Endodermal cell (in vitro differentiated cells): ENCODE data around the gene OPRM1. TPM values are rescaled to one million over a fixed set of nuclear protein-coding genes. Genes with fewer than 3 reads are reported as not detected.

Experiments used
- DNase-seq: peaks from one replicate; pipeline ENCODE4 v3.0.0-alpha.2; 2017
- H3K27ac ChIP-seq: 2 replicates; pipeline ENCODE4 v1.5.1; 2013; ENCODE audit warnings: mild to moderate bottlenecking, low read depth, low read length, moderate library complexity
- H3K27me3 ChIP-seq: 2 replicates; pipeline ENCODE4 v1.6.1; 2013; ENCODE audit warnings: mild to moderate bottlenecking, low read length, moderate library complexity; ENCODE audit not compliant: insufficient read depth, control insufficient read depth, poor library complexity, severe bottlenecking
- H3K36me3 ChIP-seq: 2 replicates; pipeline ENCODE4 v1.7.0; 2013; ENCODE audit warnings: mild to moderate bottlenecking, low read length, moderate library complexity; ENCODE audit not compliant: control insufficient read depth, insufficient read depth
- H3K4me1 ChIP-seq: one replicate; pipeline ENCODE4 v1.7.0; 2013; ENCODE audit warnings: low read length; ENCODE audit not compliant: control insufficient read depth, insufficient read depth
- H3K4me3 ChIP-seq: 2 replicates; pipeline ENCODE4 v1.5.1; 2013; ENCODE audit warnings: mild to moderate bottlenecking, low read length, moderate library complexity
- H3K9ac ChIP-seq: 2 replicates; pipeline ENCODE4 v1.6.1; 2013; ENCODE audit warnings: mild to moderate bottlenecking, low read length, moderate library complexity; ENCODE audit not compliant: poor library complexity, severe bottlenecking; ENCODE audit errors: extremely low read depth
- H3K9me3 ChIP-seq: 2 replicates; pipeline ENCODE4 v1.6.1; 2013; ENCODE audit warnings: mild to moderate bottlenecking, low read length, moderate library complexity; ENCODE audit not compliant: control insufficient read depth
- H3K27ac Mint-ChIP-seq: 2 replicates; pipeline ENCODE4 v1.8.0; 2020; ENCODE audit warnings: mixed read lengths
- H3K27me3 Mint-ChIP-seq: 2 replicates; pipeline ENCODE4 v1.8.0; 2021; ENCODE audit warnings: mild to moderate bottlenecking, mixed read lengths; ENCODE audit not compliant: insufficient read depth
- H3K36me3 Mint-ChIP-seq: 2 replicates; pipeline ENCODE4 v1.8.0; 2020; ENCODE audit warnings: low read depth, mixed read lengths
- H3K4me1 Mint-ChIP-seq: 2 replicates; pipeline ENCODE4 v1.8.0; 2020; ENCODE audit warnings: mixed read lengths
- H3K4me3 Mint-ChIP-seq: 2 replicates; pipeline ENCODE4 v1.8.0; 2020; ENCODE audit warnings: mild to moderate bottlenecking, moderate library complexity, mixed read lengths
- H3K9me3 Mint-ChIP-seq: 2 replicates; pipeline ENCODE4 v1.8.0; 2020; ENCODE audit warnings: mild to moderate bottlenecking, mixed read lengths
- CTCF ChIP-seq: fragments of 200-600 bp; sonication (generic); conservative IDR thresholded peaks from 2 replicates; pipeline ENCODE4 v1.5.0; 2021; ENCODE audit warnings: antibody characterized with exemption, mild to moderate bottlenecking
- WGBS, 2 experiments: methylation state at CpG; one replicate each; pipeline versions ENCODE4 v1.1.5 to v1.1.7; 2013; ENCODE audit warnings: missing lambda C conversion rate in 2 of 2, mixed read lengths in 1 of 2; ENCODE audit not compliant: insufficient coverage in 1 of 2, insufficient read length in 1 of 2; 5-methylcytosine and 5-hydroxymethylcytosine counted together
- total RNA-seq, 2 donors: library from RNA; stranded (reverse); fragmentation: NEBNext Ultra II Directional in 1 of 2; extraction: Animal tissue kit (Norgen Biotek cat#: 25700) in 1 of 2; gene quantifications; 2 replicates in 1 of 2; 3 replicates in 1 of 2; pipeline ENCODE4 v1.2.1, GENCODE V29; 2021

OPRM1 gene
- total RNA-seq, 2 donors from 2014 or later, result not detected

GRCh38 chr6:154245506-154245905 lies 206.5 kb downstream of the OPRM1 start:
- H3K4me3 ChIP-seq, result peak overlapping the region; percentile 13
- peaks cover 12% of the 10 kb centered on the region for H3K4me1 ChIP-seq
- no peaks in the 10 kb centered on the region for H3K9me3 Mint-ChIP-seq
- H3K4me1 Mint-ChIP-seq, result peaks cover 58% of the 10 kb centered on the region
- no peak for TF ChIP-seq CTCF
- no peaks in the 10 kb centered on the region for H3K27me3 ChIP-seq
- no peak overlapping the region for H3K27ac ChIP-seq
- H3K4me3 Mint-ChIP-seq, result peak overlapping the region; percentile 41
- no peaks in the 10 kb centered on the region for H3K27me3 Mint-ChIP-seq
- H3K27ac Mint-ChIP-seq, result peak overlapping the region; percentile 93
- WGBS, 2 experiments, result 74 to 79% methylated on average over 5 of the region's 5 CpGs
- no peaks in the 10 kb centered on the region for H3K36me3 Mint-ChIP-seq
- DNase-seq, result no peak
- H3K9me3 ChIP-seq, result no peaks in the 10 kb centered on the region
- no peaks in the 10 kb centered on the region for H3K36me3 ChIP-seq
- H3K9ac ChIP-seq, result no peak overlapping the region

GRCh38 chr6:154246723-154247118 lies 207.7 kb downstream of the OPRM1 start:
- 92% methylated on average over 7 of the region's 7 CpGs; no CpG with 5 or more reads in 1 of the 2 experiments for WGBS, 2 experiments
- Mint-ChIP-seq H3K4me1 (peaks cover 54% of the 10 kb centered on the region), H3K27ac (peak overlapping the region; percentile 91), H3K27me3 (no peaks in the 10 kb centered on the region), H3K9me3 (no peaks in the 10 kb centered on the region), H3K36me3 (no peaks in the 10 kb centered on the region), H3K4me3 (peak overlapping the region; percentile 41)
- H3K9me3 ChIP-seq, result no peaks in the 10 kb centered on the region
- no peak for DNase-seq
- no peak overlapping the region for H3K27ac ChIP-seq
- H3K4me1 ChIP-seq, result peaks cover 12% of the 10 kb centered on the region
- H3K9ac ChIP-seq, result peak overlapping the region; percentile 45
- no peaks in the 10 kb centered on the region for H3K36me3 ChIP-seq
- H3K4me3 ChIP-seq, result peak overlapping the region; percentile 67
- H3K27me3 ChIP-seq, result no peaks in the 10 kb centered on the region
- no peak for TF ChIP-seq CTCF

DNA sequence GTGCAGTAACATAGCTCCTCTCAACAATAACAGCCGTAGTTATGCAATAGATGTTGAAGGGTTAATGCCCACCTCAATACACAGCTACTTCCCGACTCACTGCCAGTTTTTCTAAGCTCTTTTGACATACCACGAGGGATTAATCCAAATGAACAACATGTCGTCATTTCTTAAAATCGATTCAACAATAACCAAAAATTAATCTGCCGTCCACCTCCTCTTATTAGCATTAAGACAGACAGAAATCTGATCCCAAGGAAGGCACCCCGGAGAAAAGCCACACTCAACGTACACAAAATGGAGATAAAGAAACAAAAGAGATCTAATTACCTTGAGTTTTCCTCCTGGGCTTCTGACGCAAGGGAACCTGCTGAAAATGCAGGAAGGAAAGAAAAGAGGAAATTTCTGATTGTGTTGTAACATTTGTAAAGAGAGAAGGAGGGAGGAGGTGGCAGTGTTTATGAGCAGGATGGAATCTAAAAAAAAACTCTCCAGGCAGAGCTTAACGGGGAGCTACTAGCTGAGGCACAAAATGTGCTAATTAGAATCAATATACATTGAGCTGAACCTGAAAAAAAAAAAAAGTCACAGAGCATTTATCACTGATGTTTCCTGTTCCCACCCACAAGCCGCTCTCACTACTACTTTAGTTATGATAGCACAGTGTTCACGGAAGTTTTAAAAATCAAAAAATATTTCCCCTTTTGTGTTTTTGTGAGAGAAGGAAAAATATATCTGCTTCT lies 208.2 kb downstream of the OPRM1 start:
- H3K4me1 Mint-ChIP-seq, result peaks cover 51% of the 10 kb centered on the region
- H3K36me3 Mint-ChIP-seq, result no peaks in the 10 kb centered on the region
- H3K4me1 ChIP-seq, result peaks cover 12% of the 10 kb centered on the region
- TF ChIP-seq CTCF, result no peak
- H3K36me3 ChIP-seq, result no peaks in the 10 kb centered on the region
- H3K27ac ChIP-seq, result peak overlapping the region; percentile 21
- H3K9ac ChIP-seq, result peak overlapping the region; percentile 45
- H3K27me3 Mint-ChIP-seq, result no peaks in the 10 kb centered on the region
- no peaks in the 10 kb centered on the region for H3K9me3 Mint-ChIP-seq
- H3K4me3 ChIP-seq, result peak overlapping the region; percentile 67
- H3K4me3 Mint-ChIP-seq, result peak overlapping the region; percentile 41
- 24 to 28% methylated on average over 6 to 12 of the region's 12 CpGs for WGBS, 2 experiments
- DNase-seq, result peak; percentile 53
- H3K9me3 ChIP-seq, result no peaks in the 10 kb centered on the region
- H3K27ac Mint-ChIP-seq, result peak overlapping the region; percentile 91
- H3K27me3 ChIP-seq, result no peaks in the 10 kb centered on the region
